ENCODE measurements around the gene MAP7D1.

Gene MAP7D1

DNA sequence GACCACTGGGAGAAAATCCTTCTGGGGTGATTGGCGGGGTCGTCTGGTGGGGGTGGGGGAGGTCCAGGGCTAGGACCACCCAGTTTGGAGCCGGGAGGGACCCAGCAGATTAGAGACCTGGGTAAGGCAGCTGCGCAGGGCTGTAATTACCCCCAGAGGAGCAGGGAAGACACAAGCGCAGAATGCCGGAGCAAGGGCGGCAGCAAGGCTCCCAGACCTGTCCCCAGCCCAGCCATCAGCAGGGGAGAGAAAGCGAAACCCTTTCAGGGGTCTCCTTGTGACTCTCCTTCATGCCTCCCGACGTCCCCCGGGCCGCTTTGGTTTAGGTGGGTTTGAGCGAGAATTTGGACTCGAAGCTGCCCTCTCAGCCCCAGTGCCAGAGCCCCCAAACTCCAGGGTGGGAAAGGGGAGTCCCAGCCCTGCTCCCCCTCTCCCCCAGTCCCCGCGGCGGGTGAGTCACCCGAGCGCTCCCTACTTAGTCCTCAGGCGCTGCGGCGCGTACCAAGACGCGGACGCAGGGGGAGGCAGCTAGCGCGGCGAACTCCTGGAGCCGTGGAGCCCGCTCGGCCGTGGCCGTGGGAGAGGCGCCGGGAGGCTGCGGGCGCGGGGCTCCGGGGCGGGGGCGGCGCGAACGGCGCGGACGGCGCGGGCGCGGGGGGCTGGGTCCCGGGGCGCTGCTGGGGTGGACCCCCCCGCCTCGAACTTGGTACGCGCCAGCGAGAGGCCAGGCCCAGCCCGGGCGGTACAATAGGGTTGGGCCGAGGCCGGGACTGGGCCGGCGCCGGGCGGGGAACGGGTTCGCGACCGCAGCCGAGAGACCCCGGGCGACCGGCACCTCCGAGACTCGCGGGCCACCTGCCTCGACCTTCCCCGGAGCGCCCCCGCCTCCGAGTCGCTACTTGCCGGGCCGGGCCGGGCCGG, at the start of gene MAP7D1:
MAP7D1 (plus strand) TSS at position 753 of the 921 bp plus-strand sequence. CDS start 258 bp downstream, outside the sequence.
- H3K4me3 ChIP-seq: peak within 1 kb of the TSS; percentile 99
- H3K27ac ChIP-seq: peak within 1 kb of the TSS; percentile 97 to 99
- TF ChIP-seq, protein P1, sequence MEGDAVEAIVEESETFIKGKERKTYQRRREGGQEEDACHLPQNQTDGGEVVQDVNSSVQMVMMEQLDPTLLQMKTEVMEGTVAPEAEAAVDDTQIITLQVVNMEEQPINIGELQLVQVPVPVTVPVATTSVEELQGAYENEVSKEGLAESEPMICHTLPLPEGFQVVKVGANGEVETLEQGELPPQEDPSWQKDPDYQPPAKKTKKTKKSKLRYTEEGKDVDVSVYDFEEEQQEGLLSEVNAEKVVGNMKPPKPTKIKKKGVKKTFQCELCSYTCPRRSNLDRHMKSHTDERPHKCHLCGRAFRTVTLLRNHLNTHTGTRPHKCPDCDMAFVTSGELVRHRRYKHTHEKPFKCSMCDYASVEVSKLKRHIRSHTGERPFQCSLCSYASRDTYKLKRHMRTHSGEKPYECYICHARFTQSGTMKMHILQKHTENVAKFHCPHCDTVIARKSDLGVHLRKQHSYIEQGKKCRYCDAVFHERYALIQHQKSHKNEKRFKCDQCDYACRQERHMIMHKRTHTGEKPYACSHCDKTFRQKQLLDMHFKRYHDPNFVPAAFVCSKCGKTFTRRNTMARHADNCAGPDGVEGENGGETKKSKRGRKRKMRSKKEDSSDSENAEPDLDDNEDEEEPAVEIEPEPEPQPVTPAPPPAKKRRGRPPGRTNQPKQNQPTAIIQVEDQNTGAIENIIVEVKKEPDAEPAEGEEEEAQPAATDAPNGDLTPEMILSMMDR (IDR thresholded peaks at IDR 0.05): no peak
- peak; percentile 94 for DNase-seq (ENCODE audit: low spot score)

DNA sequence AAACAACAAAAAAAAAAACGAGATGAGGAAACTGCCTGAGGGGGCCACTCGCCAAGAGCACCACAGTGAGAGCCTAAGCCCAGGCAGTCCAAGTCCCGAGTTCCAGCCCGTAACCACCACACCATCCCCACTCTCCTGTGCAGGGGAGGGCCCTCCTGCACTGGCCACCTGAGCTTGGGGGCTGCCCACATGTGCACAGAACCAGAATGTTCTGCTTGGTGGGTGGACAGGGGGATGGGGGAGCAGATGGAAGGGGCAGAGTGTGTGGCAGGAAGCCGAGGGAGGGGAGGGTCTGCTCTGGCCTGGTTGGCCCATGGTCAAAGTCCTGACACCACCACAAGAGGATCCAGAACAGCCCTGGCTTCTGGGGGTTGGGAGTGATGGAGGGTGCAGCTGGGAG, 49.7 kb upstream of the MAP7D1 start:
- H3K27ac ChIP-seq: no peak overlapping the region
- DNase-seq (ENCODE audit: low spot score): no peak
- TF ChIP-seq, protein P1 (IDR thresholded peaks at IDR 0.05): no peak
- H3K4me3 ChIP-seq: no peak overlapping the region

DNA sequence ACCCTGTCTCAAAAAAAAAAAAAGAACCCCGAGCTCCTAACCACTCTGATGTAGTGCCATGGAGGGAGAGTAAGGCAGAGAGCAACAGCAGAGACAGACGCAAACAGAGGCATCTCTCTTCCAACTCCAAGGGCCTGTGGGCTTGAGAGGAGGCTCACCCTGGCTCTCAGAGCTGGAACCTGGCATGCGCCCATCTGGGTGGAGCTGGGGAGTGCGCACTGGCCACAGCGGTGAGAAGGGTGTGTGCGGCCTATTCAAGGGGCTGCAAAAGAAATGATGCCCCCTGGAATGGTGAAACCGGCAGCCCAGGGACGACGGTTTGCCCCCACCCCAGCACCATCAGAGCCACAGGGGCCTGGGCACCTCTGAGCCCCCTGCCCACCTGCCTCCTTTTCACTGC, 48.6 kb upstream of the MAP7D1 start:
- no peak overlapping the region for H3K4me3 ChIP-seq
- DNase-seq (ENCODE audit: low spot score): no peak
- TF ChIP-seq, protein P1 (IDR thresholded peaks at IDR 0.05): no peak
- no peak overlapping the region for H3K27ac ChIP-seq

DNA sequence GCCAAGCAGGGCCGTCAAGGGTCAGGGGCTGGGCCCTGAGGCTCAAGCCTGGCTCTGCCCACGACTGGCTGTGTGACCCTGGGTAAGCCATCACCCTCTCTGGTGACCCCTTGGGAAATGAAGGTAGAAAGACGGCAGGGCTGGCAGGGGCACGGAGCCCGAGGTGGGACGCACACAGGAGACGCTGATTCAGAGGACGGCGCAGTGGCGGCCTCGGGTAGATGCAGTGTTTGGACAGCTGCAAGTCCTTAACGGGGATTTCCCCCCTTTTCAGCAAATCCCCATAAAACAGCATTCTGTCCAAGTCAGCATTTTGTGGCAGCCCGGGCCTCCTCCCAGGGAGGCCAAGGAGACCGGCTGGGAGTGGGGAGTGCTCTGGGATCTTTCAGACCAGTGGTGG, 47.6 kb upstream of the MAP7D1 start:
- no peak overlapping the region for H3K27ac ChIP-seq
- no peak for DNase-seq (ENCODE audit: low spot score)

DNA sequence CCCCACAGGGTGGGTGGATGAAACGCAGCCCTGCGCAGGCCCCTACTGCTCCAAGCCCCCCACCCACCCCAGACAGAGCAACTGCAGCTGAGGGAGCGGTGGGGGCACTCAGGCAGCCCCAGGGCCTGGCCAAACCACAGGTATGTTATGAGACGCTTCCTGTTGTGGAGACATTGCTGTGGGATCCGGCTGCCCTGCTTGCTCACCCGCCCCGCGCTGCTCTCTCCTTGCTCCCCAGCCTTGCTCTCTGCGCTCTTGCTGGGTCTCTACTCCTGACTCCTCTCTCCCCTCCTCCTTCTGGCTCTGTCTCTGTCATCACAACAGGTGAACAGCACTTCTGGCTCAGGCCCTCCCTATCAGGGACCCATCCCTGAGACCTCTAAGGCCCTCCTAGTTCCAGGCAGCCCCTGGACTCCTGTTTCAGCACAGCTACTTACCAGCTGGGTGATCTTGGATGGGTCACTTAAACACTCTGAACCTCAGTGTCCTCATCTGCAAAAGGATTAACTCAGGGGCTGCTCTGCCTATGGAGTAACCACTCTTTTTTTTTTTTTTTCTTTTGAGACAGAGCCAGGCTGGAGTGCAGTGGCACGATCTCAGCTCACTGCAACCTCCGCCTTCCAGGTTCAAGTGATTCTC, 46.8 kb upstream of the MAP7D1 start:
- no peak for DNase-seq (ENCODE audit: low spot score)
- TF ChIP-seq, protein P1 (IDR thresholded peaks at IDR 0.05): no peak
- Histone ChIP-seq H3K27ac (peak overlapping the region in 1 of 2 donors; percentile 40), H3K4me3 (no peak overlapping the region)

More for the DNA sequence above, 47.6 kb upstream of the MAP7D1 start:
- no peak overlapping the region for H3K4me3 ChIP-seq
- TF ChIP-seq, protein P1 (IDR thresholded peaks at IDR 0.05): no peak

DNA sequence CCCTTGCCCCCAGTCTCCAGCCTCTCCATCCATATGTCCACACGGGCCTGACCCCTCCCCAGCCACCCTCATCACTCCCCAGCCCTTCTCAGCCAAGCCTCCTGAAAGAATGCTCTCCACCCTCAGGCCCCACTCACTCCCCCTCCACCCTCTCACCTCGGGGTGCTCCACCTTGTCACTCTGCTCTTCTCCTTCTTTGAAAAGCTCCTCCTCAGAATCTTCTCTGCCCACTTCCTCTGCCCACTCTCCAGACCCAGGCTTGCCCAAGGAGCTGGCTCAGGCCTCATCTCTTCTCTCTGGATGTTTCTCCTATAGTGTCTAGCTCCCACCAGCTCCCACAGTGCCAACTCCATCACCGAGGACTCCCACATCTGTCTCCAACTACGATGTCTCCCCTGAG, 44.8 kb upstream of the MAP7D1 start:
- TF ChIP-seq, protein P1 (IDR thresholded peaks at IDR 0.05): no peak
- H3K27ac ChIP-seq: no peak overlapping the region
- H3K4me3 ChIP-seq: no peak overlapping the region
- no peak for DNase-seq (ENCODE audit: low spot score)

Data from coronary artery (tissue), 2 donors.